ENCODE results near the gene USP2. TPM values are rescaled to one million over a fixed set of nuclear protein-coding genes. Genes with fewer than 3 reads are reported as not detected.
A peak's percentile ranks its signal among the peaks of the same experiment; 100 is the strongest.

The USP2 gene
- polyA plus RNA-seq, 3 donors, result 0.36 TPM; not detected in 2

- Mint-ChIP-seq H3K4me1 (peaks cover 10% of the 10 kb centered on the region), H3K9me3 (peaks cover 0 to 16% (median 8%) of the 10 kb centered on the region in 7 donors), H3K27me3 (ENCODE audit: low read depth in 3 of 3) (peaks cover 52 to 59% (median 53%) of the 10 kb centered on the region in 3 donors), H3K36me3 (no peaks in the 10 kb centered on the region), H3K4me3 (peak overlapping the region in 1 of 2 donors; percentile 76), H3K27ac (no peak overlapping the region)
- Histone ChIP-seq H3K9ac (ENCODE audit: insufficient read depth, low read length, poor library complexity, severe bottlenecking) (no peak overlapping the region), H3K4me1 (ENCODE audit: control insufficient read depth in 1 of 2, insufficient read depth in 2 of 2, low read length in 2 of 2) (no peaks in the 10 kb centered on the region), H3K27me3 (ENCODE audit: control insufficient read depth in 2 of 2, insufficient read depth in 2 of 2, low read length in 2 of 2) (peaks cover 22 to 50% of the 10 kb centered on the region in 2 donors), H3K9me3 (replicated peaks in 1 of 2; ENCODE audit: control insufficient read depth in 1 of 2, insufficient read depth in 1 of 2, low read length in 2 of 2) (peaks cover 6 to 11% of the 10 kb centered on the region in 2 donors), H3K36me3 (replicated peaks in 1 of 2; ENCODE audit: control insufficient read depth in 1 of 2, insufficient read depth in 2 of 2, low read length in 2 of 2) (no peaks in the 10 kb centered on the region), H2AFZ (ENCODE audit: insufficient read depth, low read depth, low read length, poor library complexity, severe bottlenecking) (no peak overlapping the region), H3K4me2 (replicated peaks; ENCODE audit: extremely low read depth, low read length, poor library complexity, severe bottlenecking) (no peak overlapping the region), H3K4me3 (replicated peaks in 1 of 3; ENCODE audit: low read depth in 2 of 3, low read length in 3 of 3) (no peak overlapping the region), H3K79me2 (ENCODE audit: insufficient read depth, low read length) (no peaks in the 10 kb centered on the region), H3K27ac (ENCODE audit: low read depth in 1 of 2, low read length in 2 of 2) (no peak overlapping the region), H4K20me1 (ENCODE audit: insufficient read depth, low read length) (no peaks in the 10 kb centered on the region)
- no peak for TF ChIP-seq CTCF (IDR thresholded peaks at IDR 0.05)
- DNase-seq, result no peak
- intact Hi-C loops (cut with micrococcal nuclease), result no loop called here
- 85% methylated on average over 2 of the region's 3 CpGs for WGBS (ENCODE audit: insufficient coverage)
Observed at GRCh38 chr11:119424276-119424675, 42.8 kb upstream of the USP2 start.

GRCh38 chr11:119423509-119424254 is 42.2 kb upstream of the USP2 start:
- peak overlapping the region in 1 of 2 donors; percentile 76 for H3K4me3 Mint-ChIP-seq
- H3K4me2 ChIP-seq (replicated peaks; ENCODE audit: extremely low read depth, low read length, poor library complexity, severe bottlenecking), result no peak overlapping the region
- no peaks in the 10 kb centered on the region for H4K20me1 ChIP-seq (ENCODE audit: insufficient read depth, low read length)
- peaks cover 10% of the 10 kb centered on the region for H3K4me1 Mint-ChIP-seq
- intact Hi-C loops (cut with micrococcal nuclease), result no loop called here
- H3K27ac ChIP-seq (ENCODE audit: low read depth in 1 of 2, low read length in 2 of 2), result no peak overlapping the region
- no peak overlapping the region for H3K4me3 ChIP-seq (replicated peaks in 1 of 3; ENCODE audit: low read depth in 2 of 3, low read length in 3 of 3)
- no peak overlapping the region for H2AFZ ChIP-seq (ENCODE audit: insufficient read depth, low read depth, low read length, poor library complexity, severe bottlenecking)
- H3K36me3 Mint-ChIP-seq, result no peaks in the 10 kb centered on the region
- no peaks in the 10 kb centered on the region for H3K36me3 ChIP-seq (replicated peaks in 1 of 2; ENCODE audit: control insufficient read depth in 1 of 2, insufficient read depth in 2 of 2, low read length in 2 of 2)
- peaks cover 52 to 60% (median 53%) of the 10 kb centered on the region in 3 donors for H3K27me3 Mint-ChIP-seq (ENCODE audit: low read depth in 3 of 3)
- 69% methylated on average over 11 of the region's 14 CpGs for WGBS (ENCODE audit: insufficient coverage)
- H3K79me2 ChIP-seq (ENCODE audit: insufficient read depth, low read length), result no peaks in the 10 kb centered on the region
- H3K9me3 Mint-ChIP-seq, result peaks cover 0 to 11% (median 6%) of the 10 kb centered on the region in 7 donors
- TF ChIP-seq CTCF (IDR thresholded peaks at IDR 0.05), result no peak
- no peaks in the 10 kb centered on the region for H3K4me1 ChIP-seq (ENCODE audit: control insufficient read depth in 1 of 2, insufficient read depth in 2 of 2, low read length in 2 of 2)
- peaks cover 22 to 50% of the 10 kb centered on the region in 2 donors for H3K27me3 ChIP-seq (ENCODE audit: control insufficient read depth in 2 of 2, insufficient read depth in 2 of 2, low read length in 2 of 2)
- DNase-seq, result no peak
- H3K9ac ChIP-seq (ENCODE audit: insufficient read depth, low read length, poor library complexity, severe bottlenecking), result no peak overlapping the region
- no peak overlapping the region for H3K27ac Mint-ChIP-seq
- peaks cover 2 to 11% of the 10 kb centered on the region in 2 donors for H3K9me3 ChIP-seq (replicated peaks in 1 of 2; ENCODE audit: control insufficient read depth in 1 of 2, insufficient read depth in 1 of 2, low read length in 2 of 2)

Data from CD14-positive monocyte (primary cell).